Endothelial cell of umbilical vein (primary cell): Measurements from ENCODE around the gene CEP63. TPM values are rescaled to one million over a fixed set of nuclear protein-coding genes. Genes with fewer than 3 reads are reported as not detected.

Experiments used
- BruUV-seq: library from RNA; stranded (reverse); fragments of 400-500 nt; replicated peaks from 2 replicates; lab custom pipeline; 2021; lab: Mats Ljungman, UMichigan
- CTCF ChIA-PET: fragments of 300-600, 350-600 bp; sonication (Branson Sonifier 250); formaldehyde crosslinking; loops from one replicate; lab custom pipeline; 2021; ENCODE audit warnings: antibody characterized with exemption, inconsistent platforms; lab: Charles Lee
- POLR2A ChIA-PET: fragments of 300-600, 350-600 bp; sonication (Branson Sonifier 250); formaldehyde crosslinking; loops from one replicate; lab custom pipeline; 2021; ENCODE audit warnings: antibody characterized with exemption, inconsistent platforms; lab: Charles Lee
- DNase-seq: peaks from one replicate; pipeline ENCODE4 v3.0.0-alpha.2; 2011; ENCODE audit warnings: low read depth, low spot score
- FAIRE-seq: peaks from 2 replicates; lab custom pipeline; 2011; peaks lifted over from hg19 to GRCh38; lab: Jason Lieb, UNC
- H2AFZ ChIP-seq: 2 replicates; pipeline ENCODE4 v1.6.0; 2012; ENCODE audit warnings: low read depth, low read length, control low read depth, inconsistent platforms
- H3K27ac ChIP-seq: 2 replicates; pipeline ENCODE4 v1.5.1; 2011; ENCODE audit warnings: low read depth, mild to moderate bottlenecking, control low read depth, low read length, moderate library complexity; ENCODE audit not compliant: insufficient read depth
- H3K27me3 ChIP-seq, 2 experiments: 2 replicates each; pipeline versions ENCODE4 v1.6.0 to v1.6.1; 2011; ENCODE audit warnings: low read length in 2 of 2, mixed read lengths in 1 of 2; ENCODE audit not compliant: control insufficient read depth in 2 of 2, insufficient read depth in 2 of 2
- H3K36me3 ChIP-seq, 2 experiments: 2 replicates in 1 of 2; 3 replicates in 1 of 2; pipeline ENCODE4 v1.5.1; 2011; ENCODE audit warnings: low read length in 2 of 2, mild to moderate bottlenecking in 1 of 2, moderate library complexity in 1 of 2; ENCODE audit not compliant: control insufficient read depth in 2 of 2, insufficient read depth in 2 of 2; ENCODE audit errors: extremely low read depth in 1 of 2
- H3K4me1 ChIP-seq: 3 replicates; pipeline ENCODE4 v1.5.1; 2011; ENCODE audit warnings: mild to moderate bottlenecking, low read length; ENCODE audit not compliant: control insufficient read depth, insufficient read depth; ENCODE audit errors: extremely low read depth
- H3K4me2 ChIP-seq: 2 replicates; pipeline ENCODE4 v1.6.1; 2011; ENCODE audit warnings: low read length, control low read depth, mixed read lengths; ENCODE audit not compliant: insufficient read depth
- H3K4me3 ChIP-seq, 3 experiments: fragments of 200-600 bp in 1 of 3; sonication (generic), shearing (Covaris generic) in 1 of 3; replicated peaks in 1 of 3; 2 replicates each; pipeline ENCODE4 v1.5.1; 2011 to 2016; ENCODE audit warnings: control low read depth in 3 of 3, low read length in 3 of 3, mild to moderate bottlenecking in 2 of 3, inconsistent platforms in 1 of 3, low read depth in 1 of 3, moderate library complexity in 1 of 3; ENCODE audit not compliant: insufficient read depth in 1 of 3
- H3K79me2 ChIP-seq: 2 replicates; pipeline ENCODE4 v1.6.0; 2012; ENCODE audit warnings: low read length, inconsistent platforms; ENCODE audit not compliant: control insufficient read depth, insufficient read depth
- H3K9ac ChIP-seq: replicated peaks from 2 replicates; pipeline ENCODE3; 2011; ENCODE audit warnings: low read length, control low read depth; ENCODE audit not compliant: insufficient read depth; ENCODE audit errors: extremely low read depth
- H3K9me1 ChIP-seq: replicated peaks from 3 replicates; pipeline ENCODE4 v1.6.0; 2011; ENCODE audit warnings: mild to moderate bottlenecking, low read length; ENCODE audit not compliant: control insufficient read depth, insufficient read depth; ENCODE audit errors: extremely low read depth
- H3K9me3 ChIP-seq: replicated peaks from 2 replicates; pipeline ENCODE4 v1.5.1; 2012; ENCODE audit warnings: low read length, inconsistent platforms; ENCODE audit not compliant: control insufficient read depth, insufficient read depth
- H4K20me1 ChIP-seq: replicated peaks from 2 replicates; pipeline ENCODE3; 2011; ENCODE audit warnings: mild to moderate bottlenecking, low read length; ENCODE audit not compliant: control insufficient read depth, insufficient read depth; ENCODE audit errors: extremely low read depth
- CTCF ChIP-seq, 2 donors: IDR thresholded peaks; 1 replicate in 1 of 2; 2 replicates in 1 of 2; pipeline ENCODE4 v1.5.1; 2011; ENCODE audit warnings: low read length in 2 of 2, mild to moderate bottlenecking in 2 of 2, moderate library complexity in 2 of 2, control low read depth in 1 of 2, inconsistent platforms in 1 of 2, low read depth in 1 of 2; ENCODE audit not compliant: insufficient read depth in 1 of 2; ENCODE audit errors: extremely low read depth in 1 of 2
- MYC ChIP-seq: IDR thresholded peaks from one replicate; pipeline ENCODE4 v1.6.1; 2011; ENCODE audit warnings: mild to moderate bottlenecking, low read depth, low read length
- POLR2AphosphoS5 ChIP-seq: IDR thresholded peaks from 2 replicates; pipeline ENCODE4 v1.6.1; 2012; ENCODE audit warnings: low read depth, mild to moderate bottlenecking, control low read depth, low read length, moderate library complexity; ENCODE audit not compliant: insufficient read depth
- dilution Hi-C: fragments of 300-500 bp; cut with MboI; formaldehyde crosslinking; loops from one replicate; pipeline ENCODE4 v1.15.0; 2019; ENCODE audit warnings: low sequenced_read_pairs; ENCODE audit not compliant: extremely low pct_ligation_motif_present
- intact Hi-C: fragments of 100-400 bp; cut with micrococcal nuclease; formaldehyde crosslinking; loops from one replicate; pipeline ENCODE4 v1.10.0; 2022
- polyA plus RNA-seq, 4 experiments: library from polyadenylated mRNA; depleted of rRNA in 3 of 4; stranded (reverse) in 3 of 4; unstranded in 1 of 4; fragments of >200 nt; gene quantifications; 2 replicates each; pipeline versions ENCODE4 v1.2.1 to v1.2.3, GENCODE V29; 2011 to 2012; ENCODE audit warnings: missing spikeins in 1 of 4
- total RNA-seq: library from RNA; stranded (reverse); gene quantifications from 2 replicates; pipeline ENCODE4 v1.2.3, GENCODE V29; 2021

The CEP63 gene
- total and polyA plus RNA-seq, 2 donors (not counting 3 experiments of a cell fraction or from before 2014, with no cell fraction given): 5.7 to 29.4 TPM

DNA sequence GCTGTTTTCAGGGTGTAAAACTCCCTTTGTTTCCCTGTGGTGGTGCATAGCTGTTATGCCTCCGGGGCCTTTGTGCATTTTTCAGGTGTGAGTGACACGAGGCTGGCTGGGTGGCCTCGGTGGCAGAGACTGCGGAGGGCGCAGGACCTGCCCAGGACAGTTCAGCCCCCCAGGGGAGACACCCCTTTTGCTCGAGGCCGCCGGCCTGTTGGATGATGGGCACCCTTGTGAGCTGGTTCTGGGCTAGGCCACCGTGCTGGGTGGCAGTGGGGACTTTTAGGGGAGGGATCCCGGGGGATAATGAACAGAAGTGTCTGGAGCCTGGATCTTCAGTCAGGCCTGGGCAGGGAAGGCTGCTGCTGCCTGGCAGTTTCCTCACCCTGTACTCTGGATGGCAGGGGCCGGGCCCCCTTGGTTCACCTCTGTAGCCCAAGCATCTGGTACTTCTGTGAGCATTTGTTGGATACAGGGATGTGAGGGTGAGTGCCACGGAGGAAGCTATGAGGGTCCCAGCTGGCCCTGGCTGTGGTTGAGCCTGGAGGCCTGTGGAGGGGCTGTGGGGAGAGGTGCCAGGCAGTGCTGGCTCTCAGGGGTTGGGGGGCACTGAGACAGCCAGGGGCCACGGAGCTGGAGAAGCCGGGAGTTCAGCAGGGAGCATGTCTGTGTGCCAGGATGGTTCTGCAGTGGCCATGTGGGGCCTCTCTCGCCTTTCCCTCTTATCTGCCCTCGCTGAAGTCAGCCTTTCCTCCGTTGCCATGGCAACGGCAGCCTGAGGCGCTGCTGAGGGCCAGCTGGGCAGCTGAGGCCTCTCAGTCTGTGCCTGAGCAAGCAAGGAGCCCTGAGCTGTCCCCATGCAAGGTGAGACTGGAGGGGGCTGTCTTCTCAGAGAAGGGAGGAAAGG lies 115.9 kb downstream of the CEP63 start:
- Histone ChIP-seq H3K9me1 (no peaks in the 10 kb centered on the region), H2AFZ (no peak overlapping the region), H3K27me3 (peaks cover 2 to 4% of the 10 kb centered on the region in 2 experiments), H3K36me3 (no peaks in the 10 kb centered on the region), H3K79me2 (no peaks in the 10 kb centered on the region), H3K4me2 (no peak overlapping the region), H4K20me1 (no peaks in the 10 kb centered on the region), H3K4me3 (no peak overlapping the region), H3K9ac (no peak overlapping the region), H3K9me3 (no peaks in the 10 kb centered on the region), H3K4me1 (no peaks in the 10 kb centered on the region), H3K27ac (no peak overlapping the region)
- DNase-seq: peak; percentile 36
- intact Hi-C loops (loop anchor here (1.0 kb wide), 5 partner anchors 76 to 1294 kb away; partner anchors contain the start of gene EPHB1), dilution Hi-C loops (no loop called here)
- ChIA-PET CTCF (interaction anchor here (1.0 to 6.3 kb wide), 17 partner anchors 12 to 1442 kb away, joined by 3 to 102 read pairs (median 4); partner anchors contain the start of gene EPHB1), POLR2A (interaction anchor here (0.5 to 0.6 kb wide), 2 partner anchors 45 to 116 kb away, joined by 4 to 5 read pairs; partner anchors contain the start of genes ANAPC13 and CEP63)
- BruUV-seq: no TSS peak
- TF ChIP-seq POLR2AphosphoS5 (no peak), MYC (no peak)
- no peak for FAIRE-seq

- H3K4me2 ChIP-seq: no peak overlapping the region
- no peak overlapping the region for H3K9ac ChIP-seq
- no peaks in the 10 kb centered on the region for H3K4me1 ChIP-seq
- no peak for FAIRE-seq
- H3K4me3 ChIP-seq: no peak overlapping the region
- H3K9me1 ChIP-seq: no peaks in the 10 kb centered on the region
- ChIA-PET POLR2A (no interaction called here), CTCF (interaction anchor here (1.5 to 6.3 kb wide), 6 partner anchors 12 to 1440 kb away, joined by 3 to 102 read pairs (median 36); partner anchors contain the start of gene EPHB1)
- dilution Hi-C loops: no loop called here
- H3K79me2 ChIP-seq: no peaks in the 10 kb centered on the region
- intact Hi-C loops: no loop called here
- BruUV-seq: no TSS peak
- H2AFZ ChIP-seq: no peak overlapping the region
- no peaks in the 10 kb centered on the region for H3K36me3 ChIP-seq
- H3K9me3 ChIP-seq: no peaks in the 10 kb centered on the region
- TF ChIP-seq CTCF (IDR thresholded peaks at IDR 0.05; ENCODE audit: extremely low read depth in 1 of 2, insufficient read depth in 1 of 2, low read depth in 1 of 2, low read length in 2 of 2): no peak
- peaks cover 2 to 4% of the 10 kb centered on the region in 2 experiments for H3K27me3 ChIP-seq
- no peak overlapping the region for H3K27ac ChIP-seq
- no peak for DNase-seq
- H4K20me1 ChIP-seq: no peaks in the 10 kb centered on the region
Observed at GRCh38 chr3:134602440-134602814, 116.6 kb downstream of the CEP63 start.
